OCI-M1 (cell line): ENCODE results near the gene AP1M1.
A peak's percentile ranks its signal among the peaks of the same experiment; 100 is the strongest.
"Not testable (repeated sequence)": the region's sequence is repeated elsewhere in the genome, so short reads cannot be mapped to it uniquely, and the experiment has no call there.

Source experiments
- DNase-seq: peaks from one replicate; lab custom pipeline; 2025; lab: John Stamatoyannopoulos, UW

Gene AP1M1

DNA sequence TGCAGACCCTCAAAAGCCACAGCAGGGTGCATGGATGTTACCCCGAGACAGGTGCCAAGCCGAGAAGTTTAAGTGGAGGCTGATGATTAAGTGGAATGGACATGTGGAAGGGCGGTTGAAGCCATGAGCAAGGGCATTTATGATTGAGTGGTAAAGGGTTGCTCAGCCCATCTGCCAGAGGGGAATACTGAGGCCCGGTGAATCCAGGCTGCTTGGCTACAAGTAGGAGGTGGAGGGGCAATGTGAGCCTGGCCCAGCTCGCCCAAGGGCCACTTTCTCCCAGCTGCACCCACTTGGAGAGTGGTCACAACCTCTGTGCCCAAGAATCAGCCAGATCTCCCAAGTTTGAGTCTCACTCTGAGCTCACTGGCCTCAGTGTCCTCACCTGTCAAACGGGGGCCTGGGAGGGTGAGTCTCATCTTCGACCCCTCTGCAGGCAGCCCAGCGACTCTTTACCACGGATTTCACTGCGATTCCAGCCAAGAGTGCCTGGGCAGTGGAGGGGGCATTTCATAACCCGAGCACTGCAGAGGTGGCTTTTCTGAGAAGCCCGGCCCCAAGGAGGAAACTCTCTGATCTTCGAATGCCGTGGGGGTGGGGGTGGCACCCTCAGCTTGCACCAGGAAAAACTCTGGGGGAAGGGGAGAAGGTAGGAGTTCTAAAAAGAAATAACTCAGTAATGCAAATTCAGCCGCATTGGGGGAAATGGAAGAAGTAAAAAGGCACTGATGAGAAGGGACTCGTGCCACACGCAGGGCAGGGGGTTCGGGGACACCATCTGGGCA lies 64.1 kb downstream of the AP1M1 start:
- peak; percentile 18 for DNase-seq

DNA sequence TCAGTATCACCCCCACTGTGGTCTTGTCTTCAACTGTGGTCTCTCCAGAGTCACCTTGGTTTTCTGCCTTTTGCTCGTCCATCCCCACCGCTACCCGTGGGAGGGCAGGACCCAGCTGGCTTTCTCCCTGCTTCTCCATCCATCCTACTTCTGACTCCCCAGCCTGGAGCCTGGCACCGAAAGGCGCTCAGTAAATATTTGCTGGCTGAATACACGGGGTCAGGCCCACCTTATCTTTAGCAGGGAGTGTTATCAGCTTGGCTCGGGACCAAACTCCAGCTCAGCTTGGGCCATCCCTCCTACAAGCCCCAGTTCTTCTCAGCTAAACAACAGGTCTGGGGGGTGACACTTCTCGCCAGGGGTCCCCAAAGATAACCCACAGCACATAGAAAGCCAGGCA lies 64.9 kb downstream of the AP1M1 start:
- peak; percentile 30 for DNase-seq

DNA sequence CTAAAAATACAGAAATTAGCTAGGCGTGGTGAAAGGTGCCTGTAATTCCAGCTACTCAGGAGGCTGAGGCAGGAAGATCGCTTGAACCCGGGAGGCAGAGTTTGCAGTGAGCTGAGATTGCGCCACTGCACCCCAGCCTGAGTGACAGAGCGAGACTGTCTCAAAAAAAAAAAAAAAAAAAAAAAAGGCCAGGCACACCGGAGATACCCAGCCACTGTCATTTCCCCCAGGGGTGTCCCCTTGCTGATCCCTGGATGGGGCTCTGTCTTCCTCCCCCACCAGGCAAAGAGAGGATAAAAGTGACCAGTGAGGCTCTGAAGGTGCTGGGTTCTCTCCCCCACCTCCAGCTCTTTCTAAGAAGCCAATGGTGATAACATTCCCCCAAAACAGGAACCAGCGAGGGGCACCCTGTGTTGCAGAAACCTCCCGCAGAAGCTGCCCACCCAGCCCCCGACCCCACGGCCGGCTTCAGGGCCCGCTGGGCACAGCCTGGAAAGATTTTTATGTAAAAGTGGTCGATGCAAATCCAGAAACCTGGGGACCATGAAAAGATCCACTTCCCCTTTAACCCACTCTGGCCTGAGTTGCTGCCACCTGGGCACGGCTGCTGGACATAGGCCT lies 65.5 kb downstream of the AP1M1 start:
- peak; percentile 28 for DNase-seq

DNA sequence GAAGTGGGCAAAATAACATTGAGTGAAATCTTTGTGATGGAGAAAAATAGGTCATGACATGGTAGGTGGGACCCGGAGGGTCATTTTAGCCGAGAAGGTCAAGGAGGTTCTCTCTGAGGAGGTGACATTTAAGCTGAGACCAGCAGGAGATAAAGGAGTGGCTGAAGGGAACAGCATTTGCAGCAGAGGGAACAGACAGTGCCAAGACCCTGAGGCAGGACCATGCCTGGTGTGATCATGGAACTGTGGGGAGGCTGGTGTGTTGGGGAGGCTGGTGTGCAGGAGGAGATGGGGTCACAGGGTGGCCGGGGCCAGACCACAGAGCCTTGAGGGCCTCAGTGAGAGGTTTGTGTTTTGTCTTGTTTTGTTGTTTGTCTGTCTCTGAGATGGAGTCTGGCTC lies 67.5 kb downstream of the AP1M1 start:
- DNase-seq: no peak

DNA sequence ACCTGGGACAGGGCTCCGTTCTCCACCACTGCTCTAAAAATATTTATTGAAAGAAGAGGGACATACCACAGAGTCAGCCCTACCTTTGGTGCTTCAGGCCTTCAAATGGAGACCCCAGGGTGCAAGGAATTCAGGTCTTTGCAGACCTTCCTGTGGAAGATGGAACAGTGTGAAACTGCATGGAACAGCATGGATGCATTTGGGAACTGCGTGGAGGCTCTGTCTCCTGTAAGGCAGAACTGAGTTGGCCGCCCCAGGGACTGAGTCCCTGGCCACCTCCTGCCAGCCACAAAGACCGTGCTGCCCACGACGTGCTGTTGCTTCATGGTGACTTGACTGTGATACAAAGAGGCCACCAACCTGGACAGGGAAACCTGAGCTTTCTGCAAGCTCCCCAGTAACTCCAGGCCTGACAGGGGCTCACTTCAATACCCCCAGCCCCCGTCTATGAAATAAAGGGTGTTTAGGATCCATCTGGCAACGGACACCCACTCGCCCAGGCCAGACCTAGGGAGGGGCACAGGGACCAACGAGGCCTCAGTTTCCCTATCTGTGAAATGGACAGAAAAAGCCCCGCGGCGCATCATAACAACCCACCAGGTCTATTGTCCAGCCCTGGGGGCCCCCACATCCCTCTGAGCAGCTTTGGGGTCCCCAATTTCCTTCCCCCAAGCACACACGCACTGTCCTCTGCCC lies 68.3 kb downstream of the AP1M1 start:
- no peak for DNase-seq

DNA sequence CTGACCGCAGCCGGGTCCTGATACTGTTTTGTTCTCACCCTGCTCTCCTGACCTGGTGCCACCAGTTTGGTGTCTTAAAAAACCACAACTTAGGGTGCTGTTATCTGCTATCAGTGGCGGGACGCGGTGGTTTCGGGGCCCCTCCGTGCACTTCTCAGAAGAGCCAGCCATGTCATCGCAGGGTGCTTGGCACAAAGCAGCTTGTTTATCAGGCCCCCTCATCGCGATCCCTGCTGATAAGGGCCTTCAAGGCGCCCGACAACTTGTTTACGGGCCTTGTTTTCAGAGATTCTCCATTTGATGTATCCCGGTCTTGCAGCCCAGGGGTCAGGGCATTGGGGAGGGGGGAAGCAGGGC lies 68.9 kb downstream of the AP1M1 start:
- DNase-seq: peak; percentile 17

DNA sequence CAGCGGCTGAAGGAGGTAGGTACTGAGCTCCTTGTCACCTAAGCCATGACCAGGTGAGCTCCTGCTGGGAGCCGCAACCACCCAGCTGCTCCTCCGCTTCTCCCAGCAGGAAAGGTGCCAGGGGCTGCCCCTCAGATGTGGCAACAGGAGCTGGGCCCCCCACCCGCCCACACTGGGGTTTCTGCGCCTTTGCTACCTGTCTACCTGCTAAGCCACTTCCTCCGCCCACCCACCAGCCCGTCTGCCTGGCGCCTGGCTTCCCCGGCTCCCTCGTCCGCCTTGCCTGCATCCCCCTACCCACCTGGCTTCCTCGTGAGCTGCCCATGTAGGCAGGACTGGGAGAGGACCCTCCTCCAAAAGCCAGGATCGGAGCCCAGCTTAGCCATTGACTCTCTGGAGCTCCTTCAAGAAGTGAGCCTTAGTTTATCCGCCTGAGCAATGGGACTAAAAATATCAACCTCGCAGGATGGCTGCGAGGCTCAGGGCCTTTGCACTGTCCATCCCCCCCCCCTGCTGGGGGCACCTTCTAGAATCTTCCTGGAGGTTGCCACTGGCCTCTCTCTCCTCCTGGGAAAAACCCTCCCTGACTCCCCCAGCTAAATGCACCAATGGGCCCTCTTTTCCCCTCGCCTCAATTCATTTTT lies 71.1 kb downstream of the AP1M1 start:
- DNase-seq: no peak

DNA sequence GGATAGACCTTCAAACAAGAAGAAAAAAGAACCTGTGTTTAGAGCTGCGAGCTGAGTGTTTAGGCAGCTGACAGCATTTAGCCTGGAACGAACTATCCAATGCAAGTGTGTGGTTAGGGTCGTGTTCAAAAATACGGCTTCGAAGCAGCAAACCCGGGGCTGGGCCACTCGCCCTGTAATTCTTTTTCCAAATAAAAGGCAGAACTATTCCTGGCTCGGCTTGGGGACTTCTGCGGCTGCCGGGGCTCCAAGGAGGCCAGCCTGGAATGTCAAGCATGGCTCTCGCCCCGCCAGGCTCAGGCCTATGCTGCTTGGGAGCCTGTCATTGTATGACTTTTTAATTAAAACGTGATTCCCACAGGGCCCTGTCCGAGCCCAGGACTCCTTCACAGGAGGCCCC lies 75.2 kb downstream of the AP1M1 start:
- no peak for DNase-seq

DNA sequence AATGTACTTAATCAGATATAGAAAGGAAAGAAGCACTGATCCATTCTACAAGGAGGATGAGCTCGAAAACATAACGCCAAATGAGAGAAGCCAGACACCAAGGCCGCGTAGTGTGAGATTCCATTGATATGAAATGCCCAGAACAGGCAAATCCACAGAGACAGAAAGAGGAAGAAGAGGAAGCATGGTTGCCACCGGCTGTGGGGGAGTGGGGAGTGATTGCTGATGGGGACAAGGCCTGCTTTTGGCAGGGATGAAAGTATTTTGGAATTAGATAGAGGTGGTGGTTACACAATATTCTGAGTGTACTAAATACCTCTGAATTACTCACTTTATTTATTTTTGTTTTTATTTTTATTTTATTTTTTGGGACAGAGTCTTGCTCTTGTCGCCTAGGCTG lies 76.7 kb downstream of the AP1M1 start:
- peak; percentile 71 for DNase-seq

DNA sequence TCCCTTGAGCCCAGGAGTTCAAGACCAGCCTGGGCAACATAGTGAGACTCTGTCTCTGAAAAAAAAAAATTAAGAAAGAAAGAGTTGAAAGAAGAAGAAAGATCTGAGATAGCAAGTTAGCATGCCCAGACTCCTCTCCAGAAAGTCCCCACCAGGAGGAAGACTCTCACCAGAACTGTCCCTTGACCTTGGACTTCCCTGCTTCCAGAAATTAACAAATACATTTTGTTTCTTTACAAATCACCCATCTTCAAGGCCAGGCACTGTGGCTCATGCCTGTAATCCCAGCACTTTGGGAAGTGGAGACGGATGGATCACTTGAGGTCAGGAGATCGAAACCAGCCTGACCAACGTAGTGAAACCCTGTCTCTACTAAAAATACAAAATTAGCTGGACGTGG lies 82.6 kb downstream of the AP1M1 start:
- no peak for DNase-seq

DNA sequence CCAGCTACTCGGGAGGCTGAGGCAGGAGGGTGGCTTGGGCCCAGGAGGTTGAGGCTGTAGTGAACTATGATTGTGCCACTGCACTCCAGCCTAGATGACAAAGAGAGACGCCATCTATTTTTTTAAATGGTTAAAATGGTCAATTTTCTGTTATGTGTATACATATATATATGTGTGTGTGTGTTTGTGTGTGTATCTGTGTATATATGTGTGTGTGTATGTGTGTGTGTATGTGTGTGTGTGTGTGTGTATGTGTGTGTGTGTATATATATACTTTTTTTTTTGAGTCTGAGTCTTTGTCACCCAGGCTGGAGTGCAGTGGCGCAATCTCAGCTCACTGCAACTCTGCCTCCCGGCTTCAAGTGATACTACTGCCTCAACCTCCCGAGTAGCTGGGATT lies 84.0 kb downstream of the AP1M1 start:
- no peak for DNase-seq

DNA sequence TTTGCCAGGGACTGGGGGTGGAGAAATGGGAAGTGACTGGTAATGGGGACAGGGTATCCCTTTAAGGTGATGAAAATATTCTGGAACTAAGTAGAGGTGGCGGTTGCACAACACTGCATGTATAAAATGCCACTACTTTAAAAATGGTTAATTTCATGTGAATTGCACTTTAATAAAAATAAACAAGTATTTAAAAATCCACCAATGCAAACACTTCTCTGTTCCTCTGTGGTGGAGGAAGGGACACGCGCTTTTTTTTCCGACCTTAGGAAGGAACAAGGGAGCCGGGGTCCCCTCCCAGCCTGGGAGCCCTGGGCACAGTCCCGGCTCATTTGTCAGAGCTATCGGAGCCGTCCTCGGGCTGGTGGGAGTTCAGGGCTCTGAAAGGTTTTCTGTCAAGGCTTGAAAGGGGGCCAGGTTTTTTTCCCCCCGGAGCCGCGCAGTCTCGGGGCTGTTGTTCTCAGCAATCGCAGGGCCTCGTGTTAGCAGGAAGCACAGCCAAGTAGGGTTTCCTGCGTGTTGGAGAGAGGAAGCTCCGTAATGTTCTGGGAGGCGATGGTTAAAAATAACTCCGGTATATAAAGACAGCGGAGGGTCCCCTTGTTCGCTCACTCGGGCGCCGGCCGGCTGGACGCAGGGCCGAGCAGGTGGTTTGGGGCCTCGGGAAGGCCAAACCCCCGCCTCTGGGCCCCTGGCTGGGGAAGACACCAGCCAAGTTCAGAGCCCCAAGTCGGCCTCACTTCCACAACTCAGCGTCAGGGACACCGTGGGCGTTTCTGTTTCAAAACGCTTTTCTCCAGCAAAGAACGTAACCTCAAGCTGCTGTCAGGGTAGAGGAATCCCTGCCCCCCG lies 85.7 kb downstream of the AP1M1 start:
- DNase-seq: no peak

DNA sequence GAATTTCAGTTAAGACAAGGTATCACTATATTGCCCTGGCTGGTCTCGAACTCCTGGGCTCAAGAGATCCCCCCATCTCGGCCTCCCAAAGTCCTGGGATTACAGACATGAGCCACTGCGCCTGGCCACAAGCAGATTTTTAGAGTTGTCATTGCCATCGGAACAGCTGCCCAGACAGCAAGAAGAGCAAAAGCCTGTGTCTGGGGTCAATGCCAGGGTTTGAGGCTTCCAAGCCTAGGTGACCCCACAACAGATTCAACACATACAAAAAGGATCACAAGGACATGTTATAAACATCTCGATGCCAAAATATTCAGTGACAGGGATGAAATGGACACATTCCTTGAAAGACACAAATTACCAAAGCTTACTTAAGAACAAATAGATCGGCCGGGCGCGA lies 86.8 kb downstream of the AP1M1 start:
- no peak for DNase-seq

DNA sequence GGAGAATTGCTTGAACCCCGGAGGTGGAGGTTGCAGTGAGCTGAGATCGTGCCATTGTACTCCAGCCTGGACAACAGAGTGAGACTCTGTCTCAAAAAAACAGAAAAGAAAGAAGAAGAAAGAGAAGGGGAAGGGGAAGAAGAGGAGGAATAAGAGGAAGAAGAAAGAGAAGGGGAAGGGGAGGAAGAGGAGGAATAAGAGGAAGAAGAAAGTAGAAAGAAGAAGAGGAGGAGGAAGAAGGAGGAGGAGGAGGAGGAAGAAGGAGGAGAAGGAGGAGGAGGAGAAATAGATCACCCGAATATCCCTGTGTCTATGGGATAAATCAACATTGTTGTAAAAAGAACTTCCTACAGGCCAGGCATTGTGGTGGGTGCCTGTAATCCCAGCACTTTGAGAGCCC lies 87.4 kb downstream of the AP1M1 start:
- DNase-seq: not testable (repeated sequence)

DNA sequence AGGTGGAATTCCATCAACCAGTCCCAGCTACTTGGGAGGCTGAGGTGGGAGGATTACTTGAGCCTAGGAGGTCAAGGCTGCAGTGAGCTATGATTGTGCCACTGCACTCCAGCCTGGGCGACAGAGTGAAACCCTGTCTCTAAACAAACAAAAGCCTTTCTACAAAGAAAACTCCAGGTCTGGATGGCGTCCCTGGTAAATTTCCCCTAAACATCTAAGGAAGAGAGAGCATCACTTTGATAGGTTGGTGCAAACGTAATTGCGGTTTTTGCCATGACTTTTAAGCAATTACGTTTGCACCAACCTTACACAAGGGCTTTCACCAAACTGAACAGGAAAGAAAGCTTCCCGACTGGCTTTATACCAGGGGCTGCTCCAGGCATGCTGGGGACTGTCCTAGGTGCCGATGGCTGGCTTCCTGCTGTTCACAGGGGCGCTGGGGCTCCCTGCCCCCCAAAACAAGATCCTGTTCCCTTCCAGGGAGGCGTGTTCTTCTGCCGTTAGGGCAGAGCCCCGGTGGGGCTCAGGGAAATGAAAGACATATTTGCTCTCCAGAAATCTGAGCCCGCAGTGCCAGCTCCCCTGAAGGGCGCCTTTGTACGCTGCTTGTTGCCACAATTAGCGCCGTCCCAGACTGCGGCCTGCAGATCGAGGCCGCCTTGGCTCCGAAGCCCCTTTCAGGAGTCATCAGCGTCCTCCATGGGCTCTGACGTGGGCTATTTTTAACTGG lies 88.2 kb downstream of the AP1M1 start:
- DNase-seq: no peak

DNA sequence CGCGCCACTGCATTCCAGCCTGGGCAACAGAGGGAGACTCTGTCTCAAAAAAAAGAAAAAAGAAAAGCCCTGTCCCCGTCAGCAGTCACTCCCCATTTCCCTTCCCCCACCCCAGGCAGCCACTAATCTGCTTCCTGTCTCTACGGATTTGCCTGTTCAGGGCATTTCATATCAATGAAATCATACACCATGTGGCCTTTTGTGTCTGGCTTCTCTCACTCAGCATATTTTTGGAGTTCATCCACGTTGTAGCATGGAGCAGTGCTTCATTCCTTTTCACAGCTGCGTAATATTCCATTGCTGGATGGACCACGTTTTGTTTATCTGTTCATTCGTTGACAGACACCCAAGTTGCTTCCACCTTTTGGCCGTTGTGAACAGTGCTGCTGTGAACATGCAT lies 90.8 kb downstream of the AP1M1 start:
- peak; percentile 4 for DNase-seq

DNA sequence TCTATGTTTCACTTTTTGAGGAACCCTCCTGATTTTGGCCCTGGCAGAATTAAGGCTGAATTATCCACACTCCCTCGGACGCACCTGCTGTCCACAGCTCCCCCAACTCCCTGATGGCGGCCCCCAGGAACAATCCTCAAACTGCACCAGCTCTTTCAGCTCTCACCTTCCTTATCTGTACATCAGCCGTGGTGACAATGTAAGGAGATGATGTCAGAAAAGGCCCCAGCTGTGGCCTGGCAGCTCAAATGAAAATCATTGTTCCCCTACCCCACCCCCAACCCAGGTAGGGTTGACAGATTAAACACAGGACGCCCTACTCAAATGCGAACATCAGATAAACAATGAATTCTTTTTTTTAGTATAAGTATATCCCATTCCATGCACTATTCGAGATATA lies 91.9 kb downstream of the AP1M1 start:
- no peak for DNase-seq

DNA sequence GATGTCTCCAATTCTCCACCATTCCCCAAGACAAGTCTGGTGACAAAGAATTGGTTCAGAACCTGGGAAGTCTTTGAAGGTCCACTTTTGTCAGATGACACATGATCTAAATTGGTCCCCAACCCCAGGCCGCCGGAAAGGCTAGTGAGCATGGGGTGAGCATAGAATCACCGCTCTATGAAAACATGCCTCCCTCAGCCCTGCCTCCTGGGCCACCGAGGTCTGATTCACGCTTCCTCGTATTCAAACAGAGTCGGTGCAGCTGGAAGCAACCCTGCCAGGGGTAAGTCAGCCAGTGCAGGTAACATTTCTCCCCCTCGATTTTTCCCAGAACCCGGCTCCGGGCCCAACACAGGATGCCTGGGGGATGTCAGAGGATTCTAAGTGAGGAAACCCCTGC lies 93.0 kb downstream of the AP1M1 start:
- no peak for DNase-seq

DNA sequence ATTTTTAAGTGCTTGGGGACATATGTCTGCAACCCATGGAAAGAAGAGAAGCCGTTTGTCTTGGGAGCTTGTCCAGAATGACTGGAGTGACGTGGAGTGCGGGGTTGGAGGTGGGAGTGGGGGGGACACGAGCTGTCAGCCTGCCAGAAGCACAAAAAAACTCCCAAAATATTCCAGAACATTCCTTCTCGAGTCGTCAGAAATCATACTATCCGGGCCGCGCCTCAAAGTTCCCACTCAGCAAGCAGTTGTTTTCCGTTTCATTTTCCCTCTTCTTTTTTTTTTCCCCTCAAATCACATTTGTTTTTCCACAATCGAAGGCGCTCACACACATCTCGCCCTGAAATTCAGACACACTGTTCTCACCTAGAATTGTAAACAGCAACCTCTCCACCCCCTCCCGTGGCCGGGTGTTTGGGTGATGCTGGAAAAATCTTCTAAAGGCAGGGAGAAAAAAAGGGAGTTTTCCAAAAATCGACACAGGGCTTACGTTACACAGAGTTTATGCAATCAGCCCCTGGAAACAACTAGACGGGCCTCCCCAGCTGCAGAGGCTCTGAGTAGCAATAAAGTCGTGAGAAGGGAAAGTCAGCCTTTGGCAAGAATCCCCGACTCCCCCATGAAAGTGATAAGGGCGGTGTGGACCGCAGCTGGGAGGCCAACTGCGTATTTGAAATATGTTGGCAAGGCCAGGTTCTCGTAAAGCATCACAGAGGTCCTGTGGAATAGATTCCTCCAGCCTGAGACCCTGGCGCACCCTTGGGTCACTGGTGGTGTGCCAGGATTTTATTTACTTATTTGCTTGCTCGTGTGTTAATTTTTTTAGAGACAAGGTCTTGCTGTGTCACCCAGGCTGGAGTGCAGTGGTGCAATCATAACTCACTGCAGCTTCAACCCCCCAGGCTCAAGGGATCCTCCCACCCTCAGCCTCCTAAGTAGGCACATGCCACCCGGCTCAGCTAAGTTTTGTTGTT lies 95.7 kb downstream of the AP1M1 start:
- DNase-seq: peak; percentile 80

DNA sequence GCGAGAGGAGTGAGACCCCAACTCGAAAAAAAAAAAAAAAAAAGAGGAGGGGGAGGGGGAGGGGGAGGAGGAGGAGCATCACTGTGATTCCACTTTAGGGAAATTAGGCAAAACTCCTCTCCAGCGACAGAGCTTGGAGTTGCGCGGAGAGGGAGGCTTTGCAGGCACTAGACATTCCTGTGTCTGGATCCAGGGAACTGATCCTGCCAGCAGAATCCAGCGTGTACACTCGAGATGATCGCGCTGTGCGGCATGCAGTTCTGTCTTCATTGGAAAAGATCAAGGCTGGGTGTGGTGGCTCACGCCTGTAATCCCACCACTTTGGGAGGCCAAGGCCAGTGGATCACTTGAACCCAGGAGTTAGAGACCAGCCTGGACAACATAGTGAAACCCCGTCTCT lies 97.3 kb downstream of the AP1M1 start:
- DNase-seq: no peak
